MCF 10A (cell line): ENCODE results near the gene RCAN2. TPM values are rescaled to one million over a fixed set of nuclear protein-coding genes. Genes with fewer than 3 reads are reported as not detected.

Source experiments
- BruUV-seq: library from RNA; stranded (reverse); fragments of 400-500 nt; replicated peaks from 2 replicates; lab custom pipeline; 2021; lab: Mats Ljungman, UMichigan
- CTCF ChIA-PET: fragments of 300-600 bp; sonication (Branson Sonifier 250); formaldehyde crosslinking; extraction: SDS; loops from one replicate; lab custom pipeline; 2021; ENCODE audit warnings: antibody characterized with exemption, inconsistent platforms; lab: Yijun Ruan, JAX
- POLR2A ChIA-PET: fragments of 300-600, 350-650 bp; sonication (Branson Sonifier 250); formaldehyde crosslinking; extraction: SDS; loops from one replicate; lab custom pipeline; 2020; ENCODE audit warnings: antibody characterized with exemption, inconsistent platforms; lab: Yijun Ruan, JAX
- DNase-seq: peaks from one replicate; pipeline ENCODE4 v3.0.0-alpha.2; 2018; ENCODE audit not compliant: unreplicated experiment
- H3K27ac Mint-ChIP-seq: one replicate; pipeline ENCODE4 v1.8.0; 2022; ENCODE audit warnings: mild to moderate bottlenecking, low read depth, mixed read lengths; ENCODE audit not compliant: unreplicated experiment
- H3K27me3 Mint-ChIP-seq: one replicate; pipeline ENCODE4 v1.8.0; 2022; ENCODE audit warnings: mixed read lengths; ENCODE audit not compliant: insufficient read depth, unreplicated experiment
- H3K36me3 Mint-ChIP-seq: one replicate; pipeline ENCODE4 v1.8.0; 2022; ENCODE audit warnings: mild to moderate bottlenecking, moderate library complexity, mixed read lengths; ENCODE audit not compliant: insufficient read depth, unreplicated experiment
- H3K4me1 Mint-ChIP-seq: one replicate; pipeline ENCODE4 v1.8.0; 2022; ENCODE audit warnings: mixed read lengths; ENCODE audit not compliant: insufficient read depth, unreplicated experiment
- H3K4me3 Mint-ChIP-seq: one replicate; pipeline ENCODE4 v1.8.0; 2022; ENCODE audit warnings: mild to moderate bottlenecking, moderate library complexity, mixed read lengths; ENCODE audit not compliant: unreplicated experiment
- H3K9me3 Mint-ChIP-seq: one replicate; pipeline ENCODE4 v1.8.0; 2022; ENCODE audit warnings: mixed read lengths; ENCODE audit not compliant: unreplicated experiment
- CTCF ChIP-seq: fragments of 200-600 bp; IDR thresholded peaks from one replicate; pipeline ENCODE4 v1.8.0; 2022; ENCODE audit warnings: antibody characterized with exemption, mild to moderate bottlenecking; ENCODE audit not compliant: unreplicated experiment
- intact Hi-C: fragments of 100-400 bp; cut with micrococcal nuclease; formaldehyde crosslinking; loops from 2 replicates; pipeline ENCODE4 v1.14.1; 2022
- total RNA-seq: library from RNA; stranded (reverse); gene quantifications from 2 replicates; pipeline ENCODE4 v1.2.3, GENCODE V29; 2022

Gene RCAN2
- total RNA-seq, 1 experiment from 2014 or later, result 0.09 TPM

DNA sequence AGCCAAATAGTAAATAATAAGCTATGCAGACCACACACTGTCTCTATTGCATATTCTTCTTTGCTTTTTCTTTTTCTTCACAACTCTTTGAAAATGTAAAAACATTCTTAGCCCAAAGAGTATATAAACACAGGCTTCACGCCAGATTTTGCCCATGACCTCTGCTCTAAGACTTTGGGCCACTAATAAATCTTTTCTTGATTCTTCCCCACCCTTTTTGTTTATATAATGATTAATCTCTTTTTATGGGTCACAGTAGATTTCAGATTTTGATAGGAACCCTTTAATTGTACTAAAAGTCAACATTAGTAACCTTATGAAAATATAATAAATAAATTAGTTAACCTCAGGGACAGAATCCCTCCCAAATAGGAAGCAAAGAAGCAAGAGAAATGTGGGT is 304.7 kb downstream of the RCAN2 start:
- no TSS peak for BruUV-seq
- Mint-ChIP-seq H3K27ac (no peak overlapping the region), H3K4me3 (no peak overlapping the region), H3K9me3 (no peaks in the 10 kb centered on the region), H3K4me1 (peaks cover 6% of the 10 kb centered on the region), H3K36me3 (no peaks in the 10 kb centered on the region), H3K27me3 (no peaks in the 10 kb centered on the region)
- TF ChIP-seq CTCF, result no peak
- CTCF ChIA-PET, result interaction anchor here (1.1 kb wide), 1 partner anchor 223 kb away, joined by 4 read pairs; no protein-coding TSS in a partner anchor
- POLR2A ChIA-PET, result no interaction called here
- intact Hi-C loops, result no loop called here
- DNase-seq, result peak; percentile 25

DNA sequence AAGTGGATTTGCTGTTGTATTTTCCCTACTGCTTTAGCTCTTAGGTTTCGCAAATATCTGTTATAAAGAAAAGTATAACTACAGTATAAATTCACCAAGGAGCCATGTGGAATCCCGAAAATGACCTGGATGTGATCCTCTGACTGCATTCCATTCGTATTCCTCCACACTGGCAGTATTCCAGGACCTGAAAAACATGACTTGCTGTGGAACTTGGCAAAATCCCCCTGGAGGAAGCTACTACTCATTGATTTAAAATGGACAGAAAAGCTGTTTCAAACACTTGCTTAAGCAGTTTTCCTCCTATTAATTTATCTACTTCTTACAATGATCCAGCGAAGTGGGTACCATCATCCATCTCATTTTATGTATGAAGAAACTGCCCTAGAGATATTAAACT is 307.1 kb downstream of the RCAN2 start:
- no peak for TF ChIP-seq CTCF
- intact Hi-C loops, result no loop called here
- Mint-ChIP-seq H3K27me3 (peaks cover 11% of the 10 kb centered on the region), H3K4me3 (no peak overlapping the region), H3K27ac (no peak overlapping the region), H3K4me1 (peaks cover 6% of the 10 kb centered on the region), H3K9me3 (no peaks in the 10 kb centered on the region), H3K36me3 (no peaks in the 10 kb centered on the region)
- no TSS peak for BruUV-seq
- ChIA-PET POLR2A (interaction anchor here (1.3 kb wide), 1 partner anchor 8 kb away, joined by 4 read pairs; no protein-coding TSS in a partner anchor), CTCF (interaction anchor here (0.7 to 1.4 kb wide), 2 partner anchors 11 to 39 kb away, joined by 3 read pairs; no protein-coding TSS in a partner anchor)
- DNase-seq, result peak; percentile 76

DNA sequence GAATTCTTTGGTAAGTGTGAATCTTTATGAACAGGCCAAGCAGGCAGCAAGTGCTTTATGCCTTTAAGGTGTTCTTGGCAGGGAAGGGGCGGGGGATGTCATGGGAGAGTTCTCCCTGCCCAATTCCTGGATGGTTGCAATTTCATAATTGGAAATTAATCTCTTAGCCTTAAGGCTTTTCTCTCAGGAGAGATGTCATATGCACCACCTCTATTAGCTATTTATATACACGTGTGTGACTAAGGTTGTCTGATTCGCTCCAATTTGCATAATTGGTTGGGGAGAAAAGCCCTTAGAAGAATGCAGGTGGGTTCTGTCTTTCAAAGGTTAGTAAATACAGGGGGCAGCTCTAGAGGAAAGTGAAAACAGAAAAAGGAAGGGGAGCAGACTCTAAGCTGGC is 315.3 kb downstream of the RCAN2 start:
- CTCF ChIA-PET, result interaction anchor here (0.6 kb wide), 1 partner anchor 221 kb away, joined by 3 read pairs; no protein-coding TSS in a partner anchor

DNA sequence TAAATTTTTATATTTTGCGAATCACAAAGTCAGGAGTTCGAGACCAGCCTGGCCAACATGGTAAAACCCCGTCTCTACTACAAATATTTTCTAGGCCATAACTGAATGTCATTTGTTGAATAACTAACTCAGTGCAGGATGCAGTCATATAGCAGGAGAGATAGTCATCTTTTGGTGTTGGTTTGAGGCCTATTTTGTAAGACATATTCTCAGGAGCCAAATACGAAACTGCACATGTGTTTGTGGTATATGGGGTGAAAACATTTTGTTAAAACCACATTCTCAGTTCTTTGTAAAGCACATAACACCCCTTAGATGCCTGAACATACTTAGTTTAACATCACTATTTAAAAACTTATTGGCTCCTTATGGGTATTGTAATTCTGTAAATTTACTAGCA is 315.8 kb downstream of the RCAN2 start:
- H3K9me3 Mint-ChIP-seq, result no peaks in the 10 kb centered on the region
- intact Hi-C loops, result no loop called here
- POLR2A ChIA-PET, result interaction anchor here (0.6 to 1.0 kb wide), 2 partner anchors 9 to 806 kb away, joined by 3 to 4 read pairs; no protein-coding TSS in a partner anchor
- no peak overlapping the region for H3K4me3 Mint-ChIP-seq
- no peak for TF ChIP-seq CTCF
- DNase-seq, result no peak
- H3K27ac Mint-ChIP-seq, result no peak overlapping the region
- CTCF ChIA-PET, result interaction anchor here (0.6 kb wide), 1 partner anchor 221 kb away, joined by 3 read pairs; no protein-coding TSS in a partner anchor
- BruUV-seq, result no TSS peak
- H3K27me3 Mint-ChIP-seq, result peaks cover 24% of the 10 kb centered on the region
- H3K4me1 Mint-ChIP-seq, result no peaks in the 10 kb centered on the region
- no peaks in the 10 kb centered on the region for H3K36me3 Mint-ChIP-seq

More for the DNA sequence above, 315.3 kb downstream of the RCAN2 start:
- Mint-ChIP-seq H3K36me3 (no peaks in the 10 kb centered on the region), H3K27me3 (peaks cover 20% of the 10 kb centered on the region), H3K4me1 (no peaks in the 10 kb centered on the region), H3K27ac (no peak overlapping the region), H3K4me3 (no peak overlapping the region), H3K9me3 (no peaks in the 10 kb centered on the region)
- TF ChIP-seq CTCF, result no peak
- BruUV-seq, result no TSS peak
- POLR2A ChIA-PET, result interaction anchor here (0.6 to 1.0 kb wide), 3 partner anchors 8 to 807 kb away, joined by 3 to 7 read pairs (median 4); no protein-coding TSS in a partner anchor
- intact Hi-C loops, result no loop called here
- DNase-seq, result peak; percentile 35
